ENCODE results near the gene TTC38. TPM values are rescaled to one million over a fixed set of nuclear protein-coding genes. Genes with fewer than 3 reads are reported as not detected.

Gene TTC38
- total RNA-seq, 1 donor from 2014 or later = 9.8 TPM

- no peak for TF ChIP-seq CTCF (IDR thresholded peaks at IDR 0.05)
- Mint-ChIP-seq H3K27ac (no peak overlapping the region), H3K4me3 (no peak overlapping the region), H3K4me1 (peaks cover 64% of the 10 kb centered on the region), H3K27me3 (no peaks in the 10 kb centered on the region), H3K36me3 (ENCODE audit: low read depth) (peaks cover 5% of the 10 kb centered on the region), H3K9me3 (no peaks in the 10 kb centered on the region)
- ATAC-seq (ENCODE audit: low read depth) = no peak
- ChIA-PET CTCF (interaction anchor here (0.6 kb wide), 1 partner anchor 36 kb away, joined by 4 read pairs; no protein-coding TSS in a partner anchor), POLR2A (interaction anchor here (0.9 to 1.6 kb wide), 4 partner anchors 9 to 1001 kb away, joined by 3 to 6 read pairs (median 4); partner anchors contain the start of genes CDPF1 and TTC38)
- no peak for DNase-seq
- intact Hi-C loops (cut with micrococcal nuclease) = no loop called here
These were observed 21.6 kb downstream of the TTC38 start for GRCh38 chr22:46289244-46289891.

GRCh38 chr22:46290121-46290842, 22.5 kb downstream of the TTC38 start:
- Mint-ChIP-seq H3K4me1 (peaks cover 70% of the 10 kb centered on the region), H3K9me3 (no peaks in the 10 kb centered on the region), H3K36me3 (ENCODE audit: low read depth) (peaks cover 2% of the 10 kb centered on the region), H3K27me3 (no peaks in the 10 kb centered on the region), H3K4me3 (no peak overlapping the region), H3K27ac (no peak overlapping the region)
- DNase-seq = no peak
- ChIA-PET CTCF (interaction anchor here (0.6 to 0.7 kb wide), 2 partner anchors 23 to 36 kb away, joined by 3 to 4 read pairs; no protein-coding TSS in a partner anchor), POLR2A (interaction anchor here (0.6 to 1.6 kb wide), 2 partner anchors 40 to 149 kb away, joined by 4 to 6 read pairs; partner anchors contain the start of gene CDPF1)
- no peak for ATAC-seq (ENCODE audit: low read depth)
- intact Hi-C loops (cut with micrococcal nuclease) = loop anchor here (10.0 kb wide), 1 partner anchor 295 kb away; no protein-coding TSS in a partner anchor
- TF ChIP-seq CTCF (IDR thresholded peaks at IDR 0.05) = no peak

GRCh38 chr22:46290843-46291785, 23.3 kb downstream of the TTC38 start:
- no peak overlapping the region for H3K27ac Mint-ChIP-seq
- H3K9me3 Mint-ChIP-seq = no peaks in the 10 kb centered on the region
- intact Hi-C loops (cut with micrococcal nuclease) = loop anchor here (10.0 kb wide), 1 partner anchor 296 kb away; no protein-coding TSS in a partner anchor
- ChIA-PET POLR2A (no interaction called here), CTCF (interaction anchor here (0.7 kb wide), 1 partner anchor 22 kb away, joined by 3 read pairs; no protein-coding TSS in a partner anchor)
- H3K36me3 Mint-ChIP-seq (ENCODE audit: low read depth) = no peaks in the 10 kb centered on the region
- H3K27me3 Mint-ChIP-seq = no peaks in the 10 kb centered on the region
- ATAC-seq (ENCODE audit: low read depth) (no peak), DNase-seq (no peak)
- no peak overlapping the region for H3K4me3 Mint-ChIP-seq
- no peak for TF ChIP-seq CTCF (IDR thresholded peaks at IDR 0.05)
- H3K4me1 Mint-ChIP-seq = peaks cover 78% of the 10 kb centered on the region

GRCh38 chr22:46292173-46292572, 24.4 kb downstream of the TTC38 start:
- intact Hi-C loops (cut with micrococcal nuclease) = loop anchor here (10.0 kb wide), 1 partner anchor 297 kb away; no protein-coding TSS in a partner anchor
- CTCF ChIA-PET = no interaction called here
- TF ChIP-seq CTCF (IDR thresholded peaks at IDR 0.05) = no peak
- POLR2A ChIA-PET = no interaction called here
- DNase-seq (no peak), ATAC-seq (ENCODE audit: low read depth) (no peak)
- H3K9me3 Mint-ChIP-seq = no peaks in the 10 kb centered on the region
- H3K4me3 Mint-ChIP-seq = no peak overlapping the region
- no peak overlapping the region for H3K27ac Mint-ChIP-seq
- peaks cover 75% of the 10 kb centered on the region for H3K4me1 Mint-ChIP-seq
- H3K36me3 Mint-ChIP-seq (ENCODE audit: low read depth) = peaks cover 2% of the 10 kb centered on the region
- H3K27me3 Mint-ChIP-seq = no peaks in the 10 kb centered on the region

All from activated B cell treated with CpG ODN at 0.5 μM for 24 hours (primary cell).